GM12892 (cell line): ENCODE results near the gene CAMK2B.

ENCODE experiments used
- POLR2A ChIP-seq: IDR thresholded peaks from 2 replicates; pipeline ENCODE4 v1.6.1; 2011; ENCODE audit warnings: low read depth, low read length, control low read depth
- POLR2AphosphoS5 ChIP-seq: IDR thresholded peaks from 2 replicates; pipeline ENCODE4 v1.6.1; 2011; ENCODE audit warnings: low read depth, low read length, control low read depth

- TF ChIP-seq POLR2AphosphoS5 (no peak), POLR2A (no peak)
Measured at GRCh38 chr7:44262031-44262430, 63.4 kb downstream of the CAMK2B start.
